CD4-positive, alpha-beta T cell (primary cell): ENCODE results near the gene ELFN1. TPM values are rescaled to one million over a fixed set of nuclear protein-coding genes. Genes with fewer than 3 reads are reported as not detected.

Experiments used
- ATAC-seq: fragments of 200-7000 bp; cut with Tn5 transposase; one replicate; pipeline ENCODE4 v1.10.0; 2022; ENCODE audit warnings: mild to moderate bottlenecking; ENCODE audit not compliant: poor library complexity
- CTCF ChIA-PET: fragments of 350-600 bp; sonication (Branson Sonifier 250); formaldehyde crosslinking; loops from one replicate; lab custom pipeline; 2021; ENCODE audit warnings: antibody characterized with exemption, inconsistent platforms; lab: Charles Lee
- POLR2A ChIA-PET: fragments of 350-600 bp; sonication (Branson Sonifier 250); formaldehyde crosslinking; loops from one replicate; lab custom pipeline; 2021; ENCODE audit warnings: antibody characterized with exemption, inconsistent platforms; lab: Charles Lee
- DNase-seq, 14 experiments: peaks; one replicate each; pipeline ENCODE4 v3.0.0-alpha.2; 2013 to 2020; ENCODE audit warnings: mixed read lengths in 2 of 14
- H3K27ac ChIP-seq, 2 donors: one replicate each; pipeline versions ENCODE4 v1.5.1 to v1.7.0; 2013; ENCODE audit warnings: low read length in 2 of 2, low read depth in 1 of 2, mild to moderate bottlenecking in 1 of 2
- H3K27me3 ChIP-seq, 2 experiments: 1 replicate in 1 of 2; 2 replicates in 1 of 2; pipeline versions ENCODE4 v1.6.1 to v1.7.0; 2013; ENCODE audit warnings: low read length in 2 of 2, control low read depth in 1 of 2, mild to moderate bottlenecking in 1 of 2, moderate library complexity in 1 of 2; ENCODE audit not compliant: insufficient read depth in 2 of 2, control insufficient read depth in 1 of 2
- H3K36me3 ChIP-seq: one replicate; pipeline ENCODE4 v1.6.1; 2013; ENCODE audit warnings: low read length, control low read depth; ENCODE audit not compliant: insufficient read depth
- H3K4me1 ChIP-seq: one replicate; pipeline ENCODE4 v1.6.1; 2013; ENCODE audit warnings: low read length, control low read depth; ENCODE audit not compliant: insufficient read depth
- H3K4me3 ChIP-seq: one replicate; pipeline ENCODE4 v1.5.1; 2013; ENCODE audit warnings: mild to moderate bottlenecking, low read length, moderate library complexity
- H3K9me3 ChIP-seq, 2 experiments: 1 replicate in 1 of 2; 2 replicates in 1 of 2; pipeline versions ENCODE4 v1.6.1 to v1.7.0; 2013; ENCODE audit warnings: low read length in 2 of 2, mild to moderate bottlenecking in 2 of 2, control low read depth in 1 of 2, moderate library complexity in 1 of 2; ENCODE audit not compliant: control insufficient read depth in 1 of 2, insufficient read depth in 1 of 2
- H3K27ac Mint-ChIP-seq: one replicate; pipeline ENCODE4 v1.8.0; 2020; ENCODE audit warnings: mixed read lengths
- H3K27me3 Mint-ChIP-seq: one replicate; pipeline ENCODE4 v1.8.0; 2021; ENCODE audit warnings: mixed read lengths
- H3K36me3 Mint-ChIP-seq: one replicate; pipeline ENCODE4 v1.8.0; 2021; ENCODE audit warnings: low read depth, mixed read lengths
- H3K4me1 Mint-ChIP-seq: one replicate; pipeline ENCODE4 v1.8.0; 2021; ENCODE audit warnings: low read depth, mixed read lengths
- H3K4me3 Mint-ChIP-seq: one replicate; pipeline ENCODE4 v1.8.0; 2020; ENCODE audit warnings: mild to moderate bottlenecking, mixed read lengths
- H3K9me3 Mint-ChIP-seq: one replicate; pipeline ENCODE4 v1.8.0; 2020; ENCODE audit warnings: mixed read lengths
- CTCF ChIP-seq: fragments of 200-600 bp; IDR thresholded peaks from one replicate; pipeline ENCODE4 v1.8.0; 2022; ENCODE audit warnings: antibody characterized with exemption, mild to moderate bottlenecking
- intact Hi-C, 2 experiments: fragments of 100-400 bp; cut with DNase I in 1 of 2; cut with micrococcal nuclease in 1 of 2; formaldehyde crosslinking; loops; one replicate each; pipeline versions ENCODE4 v1.15.1 to v1.9.0; 2023 to 2025; cut with DNase I, micrococcal nuclease
- total RNA-seq, 174 experiments: library from RNA in 2 of 174; stranded (reverse) in 2 of 174; gene quantifications; one replicate each; pipeline ENCODE4 v1.2.3 and lab custom pipeline; 2021 to 2026

The ELFN1 gene
- total RNA-seq, 2 experiments from 2014 or later, result not detected

GRCh38 chr7:1732645-1733044, 62.6 kb downstream of the ELFN1 start:
- peaks cover 6 to 31% of the 10 kb centered on the region in 2 experiments for H3K9me3 ChIP-seq
- Mint-ChIP-seq H3K27ac (no peak overlapping the region), H3K27me3 (no peaks in the 10 kb centered on the region), H3K4me3 (no peak overlapping the region), H3K9me3 (no peaks in the 10 kb centered on the region), H3K36me3 (no peaks in the 10 kb centered on the region), H3K4me1 (no peaks in the 10 kb centered on the region)
- ChIA-PET CTCF (no interaction called here), POLR2A (no interaction called here)
- intact Hi-C loops, result no loop called here
- H3K4me1 ChIP-seq, result no peaks in the 10 kb centered on the region
- DNase-seq (no peak), ATAC-seq (no peak)
- TF ChIP-seq CTCF, result no peak
- no peak overlapping the region for H3K4me3 ChIP-seq
- no peak overlapping the region for H3K27ac ChIP-seq
- H3K27me3 ChIP-seq, result no peaks in the 10 kb centered on the region
- no peaks in the 10 kb centered on the region for H3K36me3 ChIP-seq

GRCh38 chr7:1733206-1733907, 63.3 kb downstream of the ELFN1 start:
- Histone ChIP-seq H3K4me3 (no peak overlapping the region), H3K27ac (no peak overlapping the region), H3K9me3 (peaks cover 6 to 24% of the 10 kb centered on the region in 2 experiments), H3K27me3 (no peaks in the 10 kb centered on the region), H3K36me3 (no peaks in the 10 kb centered on the region), H3K4me1 (peaks cover 6% of the 10 kb centered on the region)
- DNase-seq (no peak), ATAC-seq (no peak)
- no peaks in the 10 kb centered on the region for H3K9me3 Mint-ChIP-seq
- H3K4me3 Mint-ChIP-seq, result no peak overlapping the region
- ChIA-PET CTCF (no interaction called here), POLR2A (no interaction called here)
- peaks cover 3% of the 10 kb centered on the region for H3K4me1 Mint-ChIP-seq
- intact Hi-C loops, result no loop called here
- peaks cover 2% of the 10 kb centered on the region for H3K27me3 Mint-ChIP-seq
- H3K27ac Mint-ChIP-seq, result no peak overlapping the region
- no peaks in the 10 kb centered on the region for H3K36me3 Mint-ChIP-seq
- TF ChIP-seq CTCF, result no peak

GRCh38 chr7:1733908-1734730, 64.0 kb downstream of the ELFN1 start:
- Mint-ChIP-seq H3K4me3 (no peak overlapping the region), H3K4me1 (peaks cover 11% of the 10 kb centered on the region), H3K27me3 (peaks cover 8% of the 10 kb centered on the region), H3K27ac (no peak overlapping the region), H3K36me3 (no peaks in the 10 kb centered on the region), H3K9me3 (no peaks in the 10 kb centered on the region)
- POLR2A ChIA-PET, result no interaction called here
- Histone ChIP-seq H3K4me1 (peaks cover 12% of the 10 kb centered on the region), H3K27ac (no peak overlapping the region), H3K4me3 (no peak overlapping the region), H3K27me3 (no peaks in the 10 kb centered on the region), H3K36me3 (no peaks in the 10 kb centered on the region), H3K9me3 (peaks cover 1 to 16% of the 10 kb centered on the region in 2 experiments)
- ATAC-seq (no peak), DNase-seq (no peak)
- TF ChIP-seq CTCF, result no peak
- intact Hi-C loops, result no loop called here
- CTCF ChIA-PET, result no interaction called here
